Endothelial cell of umbilical vein (primary cell): Measurements from ENCODE around the gene GRAMD1B. TPM values are rescaled to one million over a fixed set of nuclear protein-coding genes. Genes with fewer than 3 reads are reported as not detected.

ENCODE experiments used
- BruUV-seq: library from RNA; stranded (reverse); fragments of 400-500 nt; replicated peaks from 2 replicates; lab custom pipeline; 2021; lab: Mats Ljungman, UMichigan
- CTCF ChIA-PET: fragments of 300-600, 350-600 bp; sonication (Branson Sonifier 250); formaldehyde crosslinking; loops from one replicate; lab custom pipeline; 2021; ENCODE audit warnings: antibody characterized with exemption, inconsistent platforms; lab: Charles Lee
- POLR2A ChIA-PET: fragments of 300-600, 350-600 bp; sonication (Branson Sonifier 250); formaldehyde crosslinking; loops from one replicate; lab custom pipeline; 2021; ENCODE audit warnings: antibody characterized with exemption, inconsistent platforms; lab: Charles Lee
- DNase-seq: peaks from one replicate; pipeline ENCODE4 v3.0.0-alpha.2; 2011; ENCODE audit warnings: low read depth, low spot score
- FAIRE-seq: peaks from 2 replicates; lab custom pipeline; 2011; peaks lifted over from hg19 to GRCh38; lab: Jason Lieb, UNC
- H2AFZ ChIP-seq: 2 replicates; pipeline ENCODE4 v1.6.0; 2012; ENCODE audit warnings: low read depth, low read length, control low read depth, inconsistent platforms
- H3K27ac ChIP-seq: 2 replicates; pipeline ENCODE4 v1.5.1; 2011; ENCODE audit warnings: low read depth, mild to moderate bottlenecking, control low read depth, low read length, moderate library complexity; ENCODE audit not compliant: insufficient read depth
- H3K27me3 ChIP-seq, 2 experiments: 2 replicates each; pipeline versions ENCODE4 v1.6.0 to v1.6.1; 2011; ENCODE audit warnings: low read length in 2 of 2, mixed read lengths in 1 of 2; ENCODE audit not compliant: control insufficient read depth in 2 of 2, insufficient read depth in 2 of 2
- H3K36me3 ChIP-seq, 2 experiments: 2 replicates in 1 of 2; 3 replicates in 1 of 2; pipeline ENCODE4 v1.5.1; 2011; ENCODE audit warnings: low read length in 2 of 2, mild to moderate bottlenecking in 1 of 2, moderate library complexity in 1 of 2; ENCODE audit not compliant: control insufficient read depth in 2 of 2, insufficient read depth in 2 of 2; ENCODE audit errors: extremely low read depth in 1 of 2
- H3K4me1 ChIP-seq: 3 replicates; pipeline ENCODE4 v1.5.1; 2011; ENCODE audit warnings: mild to moderate bottlenecking, low read length; ENCODE audit not compliant: control insufficient read depth, insufficient read depth; ENCODE audit errors: extremely low read depth
- H3K4me2 ChIP-seq: 2 replicates; pipeline ENCODE4 v1.6.1; 2011; ENCODE audit warnings: low read length, control low read depth, mixed read lengths; ENCODE audit not compliant: insufficient read depth
- H3K4me3 ChIP-seq, 3 experiments: fragments of 200-600 bp in 1 of 3; sonication (generic), shearing (Covaris generic) in 1 of 3; replicated peaks in 1 of 3; 2 replicates each; pipeline ENCODE4 v1.5.1; 2011 to 2016; ENCODE audit warnings: control low read depth in 3 of 3, low read length in 3 of 3, mild to moderate bottlenecking in 2 of 3, inconsistent platforms in 1 of 3, low read depth in 1 of 3, moderate library complexity in 1 of 3; ENCODE audit not compliant: insufficient read depth in 1 of 3
- H3K79me2 ChIP-seq: 2 replicates; pipeline ENCODE4 v1.6.0; 2012; ENCODE audit warnings: low read length, inconsistent platforms; ENCODE audit not compliant: control insufficient read depth, insufficient read depth
- H3K9ac ChIP-seq: replicated peaks from 2 replicates; pipeline ENCODE3; 2011; ENCODE audit warnings: low read length, control low read depth; ENCODE audit not compliant: insufficient read depth; ENCODE audit errors: extremely low read depth
- H3K9me1 ChIP-seq: replicated peaks from 3 replicates; pipeline ENCODE4 v1.6.0; 2011; ENCODE audit warnings: mild to moderate bottlenecking, low read length; ENCODE audit not compliant: control insufficient read depth, insufficient read depth; ENCODE audit errors: extremely low read depth
- H3K9me3 ChIP-seq: replicated peaks from 2 replicates; pipeline ENCODE4 v1.5.1; 2012; ENCODE audit warnings: low read length, inconsistent platforms; ENCODE audit not compliant: control insufficient read depth, insufficient read depth
- H4K20me1 ChIP-seq: replicated peaks from 2 replicates; pipeline ENCODE3; 2011; ENCODE audit warnings: mild to moderate bottlenecking, low read length; ENCODE audit not compliant: control insufficient read depth, insufficient read depth; ENCODE audit errors: extremely low read depth
- CTCF ChIP-seq, 2 donors: IDR thresholded peaks; 1 replicate in 1 of 2; 2 replicates in 1 of 2; pipeline ENCODE4 v1.5.1; 2011; ENCODE audit warnings: low read length in 2 of 2, mild to moderate bottlenecking in 2 of 2, moderate library complexity in 2 of 2, control low read depth in 1 of 2, inconsistent platforms in 1 of 2, low read depth in 1 of 2; ENCODE audit not compliant: insufficient read depth in 1 of 2; ENCODE audit errors: extremely low read depth in 1 of 2
- EZH2 ChIP-seq: IDR thresholded peaks from 2 replicates; pipeline ENCODE4 v1.6.1; 2012; ENCODE audit warnings: borderline replicate concordance, low read depth, mild to moderate bottlenecking, moderate library complexity, low read length, inconsistent platforms; ENCODE audit not compliant: severe bottlenecking
- FOS ChIP-seq: IDR thresholded peaks from 2 replicates; pipeline ENCODE4 v1.6.1; 2011; ENCODE audit warnings: mild to moderate bottlenecking, low read length, moderate library complexity, borderline replicate concordance; ENCODE audit not compliant: insufficient read depth
- GATA2 ChIP-seq: IDR thresholded peaks from 2 replicates; pipeline ENCODE4 v1.7.0; 2011; ENCODE audit warnings: low read depth, mild to moderate bottlenecking, moderate library complexity, mixed read lengths, low read length; ENCODE audit not compliant: insufficient read length, insufficient read depth
- JUN ChIP-seq: IDR thresholded peaks from 2 replicates; pipeline ENCODE4 v1.6.1; 2011; ENCODE audit warnings: borderline replicate concordance, low read depth; ENCODE audit not compliant: insufficient read length, insufficient read depth
- MAX ChIP-seq: IDR thresholded peaks from 2 replicates; pipeline ENCODE4 v1.6.1; 2011; ENCODE audit not compliant: insufficient read depth, insufficient read length
- MYC ChIP-seq: IDR thresholded peaks from one replicate; pipeline ENCODE4 v1.6.1; 2011; ENCODE audit warnings: mild to moderate bottlenecking, low read depth, low read length
- POLR2A ChIP-seq: IDR thresholded peaks from 2 replicates; pipeline ENCODE4 v1.6.1; 2012; ENCODE audit warnings: low read depth, mild to moderate bottlenecking, control low read depth, low read length
- dilution Hi-C: fragments of 300-500 bp; cut with MboI; formaldehyde crosslinking; loops from one replicate; pipeline ENCODE4 v1.15.0; 2019; ENCODE audit warnings: low sequenced_read_pairs; ENCODE audit not compliant: extremely low pct_ligation_motif_present
- intact Hi-C: fragments of 100-400 bp; cut with micrococcal nuclease; formaldehyde crosslinking; loops from one replicate; pipeline ENCODE4 v1.10.0; 2022
- polyA plus RNA-seq, 4 experiments: library from polyadenylated mRNA; depleted of rRNA in 3 of 4; stranded (reverse) in 3 of 4; unstranded in 1 of 4; fragments of >200 nt; gene quantifications; 2 replicates each; pipeline versions ENCODE4 v1.2.1 to v1.2.3, GENCODE V29; 2011 to 2012; ENCODE audit warnings: missing spikeins in 1 of 4
- total RNA-seq: library from RNA; stranded (reverse); gene quantifications from 2 replicates; pipeline ENCODE4 v1.2.3, GENCODE V29; 2021

Gene GRAMD1B
- total and polyA plus RNA-seq, 2 donors (not counting 3 experiments of a cell fraction or from before 2014, with no cell fraction given), result 5.1 to 11.1 TPM

- H3K27ac ChIP-seq, result no peak overlapping the region
- dilution Hi-C loops (no loop called here), intact Hi-C loops (no loop called here)
- TF ChIP-seq GATA2, result no peak
- no peak for TF ChIP-seq FOS
- no peak for TF ChIP-seq EZH2
- TF ChIP-seq POLR2A, result no peak
- TF ChIP-seq MAX, result no peak
- no peak for TF ChIP-seq JUN
- TF ChIP-seq MYC, result no peak
- no peak for TF ChIP-seq CTCF (IDR thresholded peaks at IDR 0.05; ENCODE audit: extremely low read depth in 1 of 2, insufficient read depth in 1 of 2, low read depth in 1 of 2, low read length in 2 of 2)
- no peak overlapping the region for H3K4me2 ChIP-seq
- peaks cover 6% of the 10 kb centered on the region for H3K4me1 ChIP-seq
- no peak overlapping the region for H3K9ac ChIP-seq
- H3K79me2 ChIP-seq, result no peaks in the 10 kb centered on the region
- H2AFZ ChIP-seq, result no peak overlapping the region
- CTCF ChIA-PET, result interaction anchor here (1.4 to 6.3 kb wide), 4 partner anchors 8 to 56 kb away, joined by 3 to 41 read pairs (median 16); no protein-coding TSS in a partner anchor
- FAIRE-seq, result no peak
- no peaks in the 10 kb centered on the region for H3K9me3 ChIP-seq
- no peak overlapping the region for H3K4me3 ChIP-seq
- no peaks in the 10 kb centered on the region for H3K36me3 ChIP-seq
- no peaks in the 10 kb centered on the region for H3K9me1 ChIP-seq
- H3K27me3 ChIP-seq, result peaks cover 15 to 16% of the 10 kb centered on the region in 2 experiments
- H4K20me1 ChIP-seq, result no peaks in the 10 kb centered on the region
- DNase-seq, result no peak
- POLR2A ChIA-PET, result no interaction called here
- BruUV-seq, result no TSS peak
Observed at GRCh38 chr11:123650901-123651300, 220.8 kb downstream of the GRAMD1B start.
